HG03196 (cell line): ENCODE results near the gene ETS2.
"Not testable (repeated sequence)": the region's sequence is repeated elsewhere in the genome, so short reads cannot be mapped to it uniquely, and the experiment has no call there.

ENCODE experiments used
- ATAC-seq: cut with Tn5 transposase; IDR thresholded peaks from one replicate; pipeline ENCODE4 v1.9.1; 2021; ENCODE audit not compliant: unreplicated experiment

The ETS2 gene

DNA sequence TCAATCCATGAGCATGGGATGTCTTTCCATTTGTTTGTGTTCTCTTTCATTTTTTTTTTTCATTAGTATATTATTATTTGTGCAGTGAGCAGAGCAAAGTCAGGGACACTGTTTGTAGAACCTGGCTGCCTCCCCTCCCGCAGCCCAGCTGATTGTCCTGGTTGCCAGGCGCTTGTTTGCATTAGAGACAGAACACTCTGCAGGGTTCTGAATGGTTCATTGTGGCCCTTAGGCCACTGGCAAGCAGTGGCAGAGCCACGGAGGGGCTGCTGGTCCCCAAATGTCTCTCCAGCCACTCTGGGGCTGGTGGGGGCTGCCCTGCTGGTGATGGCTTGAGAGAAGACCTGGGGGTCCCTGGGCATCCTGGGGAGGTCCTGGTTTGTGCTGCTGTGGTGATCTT, 29.0 kb downstream of the ETS2 start:
- no peak for ATAC-seq

GRCh38 chr21:38837806-38838461, 32.2 kb downstream of the ETS2 start:
- ATAC-seq = no peak

- ATAC-seq = no peak
Observed at GRCh38 chr21:38838598-38839327, 33.0 kb downstream of the ETS2 start.

- ATAC-seq = no peak
Observed at GRCh38 chr21:38839328-38840286, 33.9 kb downstream of the ETS2 start.

DNA sequence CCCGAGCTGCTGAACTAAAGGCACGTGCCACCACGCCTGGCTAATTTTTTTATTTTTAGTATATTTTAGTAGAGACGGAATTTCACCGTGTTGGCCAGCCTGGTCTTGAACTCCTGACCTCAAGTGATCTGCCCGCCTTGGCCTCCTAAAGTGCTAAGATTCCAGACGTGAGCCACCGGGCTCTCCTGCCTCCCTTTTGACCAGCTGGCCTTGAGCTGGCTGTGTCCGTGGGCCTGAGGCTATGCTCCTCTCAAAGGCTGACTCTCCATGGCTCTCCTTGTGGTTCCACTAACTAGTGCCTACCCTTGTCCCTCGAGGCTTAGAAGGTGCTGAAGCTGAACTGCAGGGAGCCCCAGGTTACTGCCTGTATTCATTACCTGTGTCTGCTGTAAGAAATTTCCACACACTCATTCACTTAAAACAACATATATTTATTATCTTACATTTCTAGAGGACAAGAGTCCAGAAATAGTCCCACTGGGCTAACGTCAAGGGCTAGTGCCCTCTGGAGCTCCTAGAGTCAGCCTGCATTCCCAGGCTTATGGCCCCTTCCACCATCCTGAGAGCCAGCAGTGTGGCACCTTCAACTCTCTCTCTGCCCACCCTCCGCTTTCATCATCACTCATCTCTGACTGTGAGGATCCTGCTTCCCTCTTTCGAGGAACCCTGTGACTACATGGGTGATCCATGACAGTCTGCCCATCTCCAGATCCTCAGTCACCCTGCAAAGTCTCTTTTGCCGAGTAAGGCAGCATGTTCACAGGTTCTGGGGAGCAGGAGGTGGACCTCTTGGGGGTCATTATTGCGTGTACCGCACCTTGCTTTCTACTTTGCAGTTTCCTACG, 34.9 kb downstream of the ETS2 start:
- ATAC-seq = no peak

GRCh38 chr21:38841472-38841871, 35.7 kb downstream of the ETS2 start:
- ATAC-seq = no peak

DNA sequence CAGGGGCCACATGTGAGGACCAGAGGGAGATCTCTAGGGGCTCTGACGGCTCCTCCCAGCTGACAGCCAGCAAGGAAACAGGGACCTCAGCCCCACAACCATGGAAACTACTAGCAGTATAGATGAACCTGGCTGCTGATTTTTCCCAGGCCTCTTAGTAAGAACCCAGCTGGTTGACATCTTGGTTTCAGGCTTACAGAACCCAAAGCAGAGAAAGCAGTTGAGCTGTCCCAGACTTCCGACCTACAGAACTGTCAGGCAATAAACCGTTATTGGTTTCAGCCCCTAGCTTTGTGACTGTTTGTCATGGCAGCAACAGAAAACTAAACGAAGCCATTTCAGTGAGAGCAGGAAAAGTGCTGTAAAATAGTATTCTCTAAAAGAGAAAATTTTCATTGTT, 36.4 kb downstream of the ETS2 start:
- no peak for ATAC-seq

- ATAC-seq = no peak
Observed at GRCh38 chr21:38843379-38843778, 37.6 kb downstream of the ETS2 start.

DNA sequence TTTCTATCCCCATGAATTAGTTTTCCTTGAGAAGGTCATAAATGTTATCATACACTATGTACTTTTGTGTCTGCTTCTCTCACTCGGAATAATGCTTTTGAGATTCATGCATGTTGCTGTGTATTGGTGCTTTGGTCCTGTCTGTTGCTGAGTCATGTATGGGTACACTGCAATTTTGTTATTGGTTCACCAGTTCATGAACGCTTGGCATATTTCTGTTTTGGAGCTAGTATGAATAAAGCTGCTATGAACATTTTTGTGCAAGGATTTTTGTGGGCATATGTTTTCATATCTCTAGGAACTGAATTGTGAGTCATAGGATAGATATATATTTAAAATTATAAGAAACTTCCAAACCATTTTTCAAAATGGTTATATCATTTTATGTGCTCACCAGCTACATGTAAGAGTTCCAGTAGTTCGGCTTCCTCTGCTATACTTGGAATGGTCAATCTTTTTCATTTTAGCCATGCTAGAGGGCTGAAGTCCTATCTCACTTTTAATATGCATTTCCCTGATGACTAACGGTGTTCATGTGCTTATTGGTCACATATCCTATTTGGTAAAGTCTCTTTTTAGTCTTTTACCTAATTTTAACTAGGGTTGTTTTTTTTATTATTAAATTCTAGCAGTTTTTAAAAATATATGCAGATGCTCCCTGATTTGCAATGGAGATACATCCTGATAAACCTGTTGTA, 38.2 kb downstream of the ETS2 start:
- ATAC-seq = no peak

- not testable (repeated sequence) for ATAC-seq
Observed at GRCh38 chr21:38845374-38845773, 39.6 kb downstream of the ETS2 start.

DNA sequence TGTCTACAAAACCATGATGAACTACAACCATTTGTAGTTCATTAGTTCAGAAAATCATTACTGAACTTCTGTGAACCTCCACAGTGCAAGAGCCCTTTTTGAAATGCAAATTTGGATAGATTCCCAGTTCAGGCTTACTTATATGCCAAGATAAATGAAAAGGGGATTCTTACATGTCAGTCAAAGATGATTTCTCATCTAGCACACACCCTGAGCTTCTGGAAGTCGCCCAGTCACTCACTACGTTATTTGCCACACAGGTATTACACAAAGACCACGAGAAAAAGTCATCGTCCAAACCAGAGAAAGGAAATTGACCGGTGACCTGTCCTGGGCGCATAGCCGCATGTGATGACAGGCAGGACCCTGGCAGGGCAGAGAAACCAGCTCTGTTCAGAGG, 41.8 kb downstream of the ETS2 start:
- no peak for ATAC-seq

- no peak for ATAC-seq
Observed at GRCh38 chr21:38848187-38848609, 42.5 kb downstream of the ETS2 start.

GRCh38 chr21:38849776-38850175, 44.0 kb downstream of the ETS2 start:
- no peak for ATAC-seq

GRCh38 chr21:38850277-38850951, 44.7 kb downstream of the ETS2 start:
- no peak for ATAC-seq

DNA sequence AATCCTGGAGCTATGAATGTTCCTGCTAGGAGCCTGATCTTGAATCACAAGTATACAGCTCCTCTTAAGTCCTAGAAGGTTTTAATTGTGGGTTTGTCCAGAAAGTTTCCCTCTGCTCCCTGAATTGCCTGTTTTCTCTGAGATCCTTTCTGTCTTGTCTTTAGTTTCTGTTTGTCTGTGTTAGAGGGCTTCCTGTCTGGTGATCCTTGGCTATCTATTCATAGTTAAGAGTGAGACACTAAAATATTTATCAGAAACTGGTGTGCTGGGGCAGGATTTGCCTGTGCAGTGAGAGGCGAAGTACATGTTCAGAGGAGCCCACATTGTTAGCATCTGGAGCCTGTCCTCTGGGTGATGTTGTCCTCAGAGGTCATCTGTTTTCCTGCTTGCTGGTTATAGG, 45.4 kb downstream of the ETS2 start:
- ATAC-seq = no peak

DNA sequence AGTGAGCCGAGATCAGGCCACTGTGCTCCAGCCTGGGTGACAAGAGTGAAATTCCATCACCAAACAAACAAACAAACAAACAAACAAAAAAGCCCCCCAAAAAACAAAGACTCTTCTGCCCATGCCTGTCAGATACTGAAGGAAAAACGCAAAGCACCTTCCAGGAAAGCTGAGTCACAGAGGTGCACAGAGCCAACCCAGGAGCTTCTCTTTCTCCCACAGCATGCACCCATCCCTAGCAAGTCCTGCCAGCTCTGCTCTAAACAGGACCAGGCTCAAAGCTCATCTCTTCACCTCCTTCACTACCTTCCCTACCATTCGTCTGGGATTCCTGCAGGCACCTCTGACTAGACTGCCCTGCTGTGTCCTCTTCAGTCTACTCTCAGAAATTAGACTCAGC, 46.5 kb downstream of the ETS2 start:
- ATAC-seq = no peak

GRCh38 chr21:38852708-38853107, 47.0 kb downstream of the ETS2 start:
- ATAC-seq = no peak

DNA sequence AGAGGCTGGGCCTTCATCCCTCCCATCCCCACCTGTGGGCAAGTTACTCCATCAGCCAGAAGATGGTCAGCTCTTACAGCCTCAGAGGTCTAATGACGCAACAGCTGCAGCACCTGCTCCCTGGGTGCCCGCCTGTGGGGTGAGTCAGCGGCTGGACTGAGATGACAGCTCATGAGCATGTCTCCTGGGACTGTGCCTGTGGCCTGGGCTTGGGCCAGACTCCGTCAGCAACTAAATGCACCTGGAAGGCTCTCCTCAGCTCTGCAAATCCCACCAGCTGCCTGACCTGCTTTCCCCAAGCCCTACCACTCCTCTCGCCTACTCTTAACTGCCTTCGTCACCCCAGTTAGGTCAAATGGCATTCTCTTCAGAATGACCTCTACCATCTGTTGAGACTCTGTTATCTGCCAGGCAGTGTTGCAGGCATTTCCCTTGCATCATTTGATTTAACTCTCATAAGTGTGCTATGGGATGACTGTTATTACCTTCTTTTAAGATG, 47.7 kb downstream of the ETS2 start:
- peak; percentile 82 for ATAC-seq

DNA sequence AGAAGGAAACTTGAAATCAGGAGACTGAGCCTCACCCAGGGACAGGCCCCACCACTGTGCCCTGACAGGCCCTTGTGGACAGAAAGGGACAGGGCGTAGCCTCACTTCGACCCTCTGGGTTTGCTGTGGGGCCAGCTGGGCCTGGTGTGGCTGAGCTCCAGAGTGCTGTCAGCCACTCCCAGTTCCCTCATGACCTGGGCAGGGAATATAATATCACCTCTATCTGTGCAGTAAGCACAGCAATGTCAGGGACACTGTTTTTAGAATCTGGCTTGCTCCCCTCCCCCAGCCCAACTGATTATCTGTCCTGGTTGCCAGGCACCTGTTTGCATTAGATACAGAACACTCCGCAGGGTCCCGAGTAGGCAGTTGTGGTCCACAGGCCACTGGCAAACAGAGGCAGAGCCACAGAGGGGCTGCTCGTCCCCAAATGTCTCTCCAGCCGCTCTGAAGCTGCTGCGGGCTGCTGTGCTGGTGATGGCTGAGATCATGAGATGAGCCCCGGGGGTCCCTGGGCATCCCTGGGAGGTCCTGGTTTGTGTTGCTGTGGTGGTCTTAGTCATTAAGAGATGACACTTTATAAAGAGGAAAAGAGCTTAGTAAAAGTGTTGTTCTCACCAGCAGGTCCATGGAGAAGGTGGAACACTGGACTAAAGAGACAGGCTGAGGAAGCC, 51.6 kb downstream of the ETS2 start:
- ATAC-seq = no peak
